Panc1 (cell line): ENCODE results near the gene AQP1. TPM values are rescaled to one million over a fixed set of nuclear protein-coding genes. Genes with fewer than 3 reads are reported as not detected.

Source experiments
- ATAC-seq: fragments of 200-7000 bp; cut with Tn5 transposase; 2 replicates; pipeline ENCODE4 v1.9.1; 2020; ENCODE audit warnings: mild to moderate bottlenecking, moderate library complexity
- BruUV-seq: library from RNA; stranded (reverse); fragments of 400-500 nt; replicated peaks from 2 replicates; lab custom pipeline; 2021; lab: Mats Ljungman, UMichigan
- CTCF ChIA-PET: fragments of 300-600 bp; sonication (Branson Sonifier 250); formaldehyde crosslinking; loops from one replicate; lab custom pipeline; 2022; ENCODE audit warnings: antibody characterized with exemption; lab: Charles Lee
- POLR2A ChIA-PET: fragments of 300-600 bp; sonication (Branson Sonifier 250); formaldehyde crosslinking; loops from one replicate; lab custom pipeline; 2022; ENCODE audit warnings: antibody characterized with exemption; lab: Charles Lee
- DNase-seq: peaks from one replicate; pipeline ENCODE4 v3.0.0-alpha.2; 2010; ENCODE audit warnings: low read depth, low spot score
- H3K27ac ChIP-seq: 2 replicates; pipeline ENCODE4 v1.5.1; 2011; ENCODE audit warnings: mild to moderate bottlenecking, low read length, inconsistent platforms
- H3K27me3 ChIP-seq: fragments of 200-500 bp; sonication (Bioruptor generic); 2 replicates; pipeline ENCODE4 v1.6.0; 2014; ENCODE audit warnings: low read length, inconsistent platforms; ENCODE audit not compliant: control insufficient read depth, insufficient read depth
- H3K36me3 ChIP-seq: fragments of 200-500 bp; sonication (Bioruptor generic); 2 replicates; pipeline ENCODE4 v1.5.1; 2014; ENCODE audit warnings: inconsistent platforms, mild to moderate bottlenecking, low read length, moderate library complexity; ENCODE audit not compliant: control insufficient read depth, insufficient read depth
- H3K4me1 ChIP-seq: 2 replicates; pipeline ENCODE4 v1.5.1; 2011; ENCODE audit warnings: inconsistent platforms, mild to moderate bottlenecking, low read length, moderate library complexity; ENCODE audit not compliant: control insufficient read depth, insufficient read depth
- H3K4me3 ChIP-seq, 2 experiments: 2 replicates each; pipeline ENCODE4 v1.5.1; 2011 to 2012; ENCODE audit warnings: low read depth in 2 of 2, low read length in 2 of 2, mild to moderate bottlenecking in 2 of 2, inconsistent platforms in 1 of 2, moderate library complexity in 1 of 2
- H3K9me3 ChIP-seq: fragments of 200-500 bp; sonication (Bioruptor generic); 2 replicates; pipeline ENCODE4 v1.5.1; 2014; ENCODE audit warnings: low read depth, mild to moderate bottlenecking, inconsistent platforms, low read length, moderate library complexity; ENCODE audit not compliant: control insufficient read depth, insufficient read depth
- CTCF ChIP-seq: fragments of 450-650 bp; IDR thresholded peaks from 2 replicates; pipeline ENCODE4 v1.5.1; 2017; ENCODE audit warnings: mild to moderate bottlenecking
- POLR2AphosphoS5 ChIP-seq: IDR thresholded peaks from 2 replicates; pipeline ENCODE4 v1.6.1; 2012; ENCODE audit warnings: mild to moderate bottlenecking, low read depth, low read length, moderate library complexity
- REST ChIP-seq, 2 experiments: IDR thresholded peaks; 2 replicates each; pipeline ENCODE4 v1.6.1; 2011 to 2012; ENCODE audit warnings: low read depth in 2 of 2, control low read depth in 1 of 2, low read length in 1 of 2, mild to moderate bottlenecking in 1 of 2, moderate library complexity in 1 of 2; ENCODE audit not compliant: insufficient read depth in 1 of 2
- SIN3A ChIP-seq: IDR thresholded peaks from 2 replicates; pipeline ENCODE4 v1.6.1; 2012; ENCODE audit warnings: low read depth, mild to moderate bottlenecking, low read length, moderate library complexity, borderline replicate concordance; ENCODE audit not compliant: insufficient read depth
- TCF7L2 ChIP-seq: IDR thresholded peaks from 2 replicates; pipeline ENCODE4 v1.6.1; 2011; ENCODE audit warnings: mild to moderate bottlenecking, low read depth, low read length, inconsistent platforms
- in situ Hi-C: cut with HindIII; loops from 2 replicates; pipeline ENCODE4 v1.10.0; 2016; ENCODE audit warnings: low sequenced_read_pairs, low pct_unique_long_range_greater_than_20kb
- intact Hi-C: fragments of 100-400 bp; cut with micrococcal nuclease; formaldehyde crosslinking; loops from one replicate; pipeline ENCODE4 v1.10.0; 2022; ENCODE audit not compliant: unreplicated experiment
- total RNA-seq: library from RNA; stranded (reverse); gene quantifications from one replicate; pipeline ENCODE4 v1.2.1, GENCODE V29; 2021; ENCODE audit not compliant: unreplicated experiment

AQP1 gene
- total RNA-seq, 1 experiment from 2014 or later: 0.57 TPM

GRCh38 chr7:30906014-30906413 lies 5.6 kb upstream of the AQP1 start:
- no peak for TF ChIP-seq SIN3A
- no peak for TF ChIP-seq REST (IDR thresholded peaks at IDR 0.05; ENCODE audit: insufficient read depth in 1 of 2, low read depth in 2 of 2, low read length in 1 of 2)
- no peak for TF ChIP-seq TCF7L2
- TF ChIP-seq CTCF: no peak
- TF ChIP-seq POLR2AphosphoS5: no peak
- intact Hi-C loops (loop anchor here (10.0 kb wide), 1 partner anchor 101 kb away; no protein-coding TSS in a partner anchor), in situ Hi-C loops (no loop called here)
- no peak overlapping the region for H3K27ac ChIP-seq
- no peaks in the 10 kb centered on the region for H3K4me1 ChIP-seq
- ChIA-PET CTCF (interaction anchor here (0.6 kb wide), 1 partner anchor 24 kb away, joined by 3 read pairs; no protein-coding TSS in a partner anchor), POLR2A (no interaction called here)
- no TSS peak for BruUV-seq
- DNase-seq: no peak
- no peaks in the 10 kb centered on the region for H3K27me3 ChIP-seq
- H3K9me3 ChIP-seq: no peaks in the 10 kb centered on the region
- no peak for ATAC-seq
- no peak overlapping the region for H3K4me3 ChIP-seq
- no peaks in the 10 kb centered on the region for H3K36me3 ChIP-seq

- Histone ChIP-seq H3K4me1 (no peaks in the 10 kb centered on the region), H3K36me3 (no peaks in the 10 kb centered on the region), H3K27ac (no peak overlapping the region), H3K9me3 (no peaks in the 10 kb centered on the region), H3K4me3 (no peak overlapping the region), H3K27me3 (no peaks in the 10 kb centered on the region)
- ChIA-PET POLR2A (no interaction called here), CTCF (no interaction called here)
- no peak for TF ChIP-seq REST (IDR thresholded peaks at IDR 0.05; ENCODE audit: insufficient read depth in 1 of 2, low read depth in 2 of 2, low read length in 1 of 2)
- TF ChIP-seq TCF7L2: no peak
- no peak for TF ChIP-seq CTCF
- no peak for TF ChIP-seq SIN3A
- TF ChIP-seq POLR2AphosphoS5: no peak
- ATAC-seq (no peak), DNase-seq (no peak)
- in situ Hi-C loops (no loop called here), intact Hi-C loops (loop anchor here (10.0 kb wide), 1 partner anchor 102 kb away; no protein-coding TSS in a partner anchor)
- no TSS peak for BruUV-seq
These were observed 5.0 kb upstream of the AQP1 start for GRCh38 chr7:30906515-30907240.
